ENCODE measurements around the gene RIN3.

GRCh38 chr14:92559486-92559885, 45.9 kb downstream of the RIN3 start:
- TF ChIP-seq, protein P1, sequence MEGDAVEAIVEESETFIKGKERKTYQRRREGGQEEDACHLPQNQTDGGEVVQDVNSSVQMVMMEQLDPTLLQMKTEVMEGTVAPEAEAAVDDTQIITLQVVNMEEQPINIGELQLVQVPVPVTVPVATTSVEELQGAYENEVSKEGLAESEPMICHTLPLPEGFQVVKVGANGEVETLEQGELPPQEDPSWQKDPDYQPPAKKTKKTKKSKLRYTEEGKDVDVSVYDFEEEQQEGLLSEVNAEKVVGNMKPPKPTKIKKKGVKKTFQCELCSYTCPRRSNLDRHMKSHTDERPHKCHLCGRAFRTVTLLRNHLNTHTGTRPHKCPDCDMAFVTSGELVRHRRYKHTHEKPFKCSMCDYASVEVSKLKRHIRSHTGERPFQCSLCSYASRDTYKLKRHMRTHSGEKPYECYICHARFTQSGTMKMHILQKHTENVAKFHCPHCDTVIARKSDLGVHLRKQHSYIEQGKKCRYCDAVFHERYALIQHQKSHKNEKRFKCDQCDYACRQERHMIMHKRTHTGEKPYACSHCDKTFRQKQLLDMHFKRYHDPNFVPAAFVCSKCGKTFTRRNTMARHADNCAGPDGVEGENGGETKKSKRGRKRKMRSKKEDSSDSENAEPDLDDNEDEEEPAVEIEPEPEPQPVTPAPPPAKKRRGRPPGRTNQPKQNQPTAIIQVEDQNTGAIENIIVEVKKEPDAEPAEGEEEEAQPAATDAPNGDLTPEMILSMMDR (IDR thresholded peaks at IDR 0.05), result no peak
- TF ChIP-seq SIN3A (IDR thresholded peaks at IDR 0.05; ENCODE audit: borderline replicate concordance, insufficient read depth, low read depth, low read length) (no peak), POLR2AphosphoS5 (IDR thresholded peaks at IDR 0.05; ENCODE audit: low read depth, low read length) (no peak), TCF7L2 (IDR thresholded peaks at IDR 0.05; ENCODE audit: low read depth, low read length) (no peak)
- TF ChIP-seq, protein P2, sequence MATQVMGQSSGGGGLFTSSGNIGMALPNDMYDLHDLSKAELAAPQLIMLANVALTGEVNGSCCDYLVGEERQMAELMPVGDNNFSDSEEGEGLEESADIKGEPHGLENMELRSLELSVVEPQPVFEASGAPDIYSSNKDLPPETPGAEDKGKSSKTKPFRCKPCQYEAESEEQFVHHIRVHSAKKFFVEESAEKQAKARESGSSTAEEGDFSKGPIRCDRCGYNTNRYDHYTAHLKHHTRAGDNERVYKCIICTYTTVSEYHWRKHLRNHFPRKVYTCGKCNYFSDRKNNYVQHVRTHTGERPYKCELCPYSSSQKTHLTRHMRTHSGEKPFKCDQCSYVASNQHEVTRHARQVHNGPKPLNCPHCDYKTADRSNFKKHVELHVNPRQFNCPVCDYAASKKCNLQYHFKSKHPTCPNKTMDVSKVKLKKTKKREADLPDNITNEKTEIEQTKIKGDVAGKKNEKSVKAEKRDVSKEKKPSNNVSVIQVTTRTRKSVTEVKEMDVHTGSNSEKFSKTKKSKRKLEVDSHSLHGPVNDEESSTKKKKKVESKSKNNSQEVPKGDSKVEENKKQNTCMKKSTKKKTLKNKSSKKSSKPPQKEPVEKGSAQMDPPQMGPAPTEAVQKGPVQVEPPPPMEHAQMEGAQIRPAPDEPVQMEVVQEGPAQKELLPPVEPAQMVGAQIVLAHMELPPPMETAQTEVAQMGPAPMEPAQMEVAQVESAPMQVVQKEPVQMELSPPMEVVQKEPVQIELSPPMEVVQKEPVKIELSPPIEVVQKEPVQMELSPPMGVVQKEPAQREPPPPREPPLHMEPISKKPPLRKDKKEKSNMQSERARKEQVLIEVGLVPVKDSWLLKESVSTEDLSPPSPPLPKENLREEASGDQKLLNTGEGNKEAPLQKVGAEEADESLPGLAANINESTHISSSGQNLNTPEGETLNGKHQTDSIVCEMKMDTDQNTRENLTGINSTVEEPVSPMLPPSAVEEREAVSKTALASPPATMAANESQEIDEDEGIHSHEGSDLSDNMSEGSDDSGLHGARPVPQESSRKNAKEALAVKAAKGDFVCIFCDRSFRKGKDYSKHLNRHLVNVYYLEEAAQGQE (IDR thresholded peaks at IDR 0.05; ENCODE audit: insufficient read depth in 1 of 2, low read depth in 2 of 2, low read length in 1 of 2), result no peak

Data from Panc1 (cell line).